Sigmoid colon (tissue), 7 donors: ENCODE data around the gene PHC3. TPM values are rescaled to one million over a fixed set of nuclear protein-coding genes. Genes with fewer than 3 reads are reported as not detected.

Experiments
- DNase-seq: peaks from one replicate; pipeline ENCODE4 v3.0.0-alpha.2; 2019
- H3K27ac ChIP-seq, 4 donors: fragments of 200-600 bp; sonication (generic); one replicate each; pipeline ENCODE4 v1.5.1; 2016 to 2019; ENCODE audit warnings: mild to moderate bottlenecking in 1 of 4
- H3K27me3 ChIP-seq, 3 donors: fragments of 200-600 bp; sonication (generic); one replicate each; pipeline ENCODE4 v1.5.1; 2019; ENCODE audit warnings: mild to moderate bottlenecking in 1 of 3
- H3K36me3 ChIP-seq, 4 donors: fragments of 200-600 bp; sonication (generic); one replicate each; pipeline ENCODE4 v1.5.1; 2016 to 2019
- H3K4me1 ChIP-seq, 4 donors: fragments of 200-600 bp; sonication (generic); one replicate each; pipeline ENCODE4 v1.5.1; 2017 to 2019
- H3K4me3 ChIP-seq, 4 donors: fragments of 200-600 bp; sonication (generic); one replicate each; pipeline ENCODE4 v1.5.1; 2017 to 2019; ENCODE audit warnings: mild to moderate bottlenecking in 2 of 4, moderate library complexity in 1 of 4
- H3K9me3 ChIP-seq, 4 donors: fragments of 200-600 bp in 3 of 4; sonication (generic) in 3 of 4; one replicate each; pipeline versions ENCODE4 v1.5.1 to v1.6.1; 2013 to 2019
- CTCF ChIP-seq, 4 experiments: fragments of 450-650 bp in 3 of 4; fragments of 200-600 bp in 1 of 4; IDR thresholded peaks; one replicate each; pipeline ENCODE4 v1.5.1; 2016 to 2019; ENCODE audit warnings: antibody characterized with exemption in 4 of 4, mild to moderate bottlenecking in 3 of 4, moderate library complexity in 2 of 4
- EP300 ChIP-seq, 4 donors: sonication (generic); formaldehyde crosslinking; IDR thresholded peaks; one replicate each; pipeline ENCODE4 v1.6.1; 2017; ENCODE audit warnings: antibody characterized with exemption in 4 of 4
- POLR2A ChIP-seq, 2 donors: fragments of 450-650 bp; IDR thresholded peaks; one replicate each; pipeline ENCODE4 v1.6.1; 2016; ENCODE audit warnings: antibody characterized with exemption in 2 of 2, mild to moderate bottlenecking in 2 of 2, moderate library complexity in 2 of 2
- POLR2AphosphoS5 ChIP-seq, 4 donors: sonication (generic); formaldehyde crosslinking; IDR thresholded peaks; one replicate each; pipeline ENCODE4 v1.6.1; 2017; ENCODE audit warnings: antibody characterized with exemption in 4 of 4
- WGBS, 2 donors: extraction: QIAGEN DNeasy Blood & Tissue Kit; methylation state at CpG; one replicate each; pipeline ENCODE4 v1.1.7; 2013; 5-methylcytosine and 5-hydroxymethylcytosine counted together
- intact Hi-C: fragments of 100-400 bp; cut with DNase I; formaldehyde crosslinking; loops from one replicate; pipeline ENCODE4 v1.15.1; 2023
- polyA plus RNA-seq, 3 donors: library from polyadenylated mRNA; stranded (reverse); fragments of 200-250 nt; gene quantifications; one replicate each; pipeline ENCODE4 v1.2.3, GENCODE V29; 2013
- total RNA-seq, 4 donors: library from RNA; depleted of rRNA; stranded (reverse); fragments of >200 nt; gene quantifications; one replicate each; pipeline ENCODE4 v1.1.0, GENCODE V29; 2016
- donor health status: healthy with polysubstance abuse.
- donor health status: Bipolar disorder and iron deficiency.
- donor health status: healthy.

Gene PHC3
- total and polyA plus RNA-seq, 7 donors = 3.0 to 85.9 (median 56.4) TPM

GRCh38 chr3:170222647-170223541 is 41.4 kb upstream of the PHC3 start:
- Histone ChIP-seq H3K27me3 (no peaks in the 10 kb centered on the region), H3K4me1 (peaks cover 0 to 31% (median 14%) of the 10 kb centered on the region in 4 donors), H3K4me3 (peak overlapping the region; percentile 83 to 99 (median 90)), H3K27ac (peak overlapping the region; percentile 90 to 94 (median 91)), H3K9me3 (peaks cover 0 to 1% (median 0%) of the 10 kb centered on the region in 4 donors), H3K36me3 (no peaks in the 10 kb centered on the region)
- intact Hi-C loops = loop anchor here (2.0 kb wide), 2 partner anchors 42 to 134 kb away; partner anchors contain the start of genes PHC3 and SKIL
- no peak for TF ChIP-seq EP300 (IDR thresholded peaks at IDR 0.05)
- peak in 1 of 4 experiments; percentile 4 for TF ChIP-seq CTCF (IDR thresholded peaks at IDR 0.05)
- TF ChIP-seq POLR2A (IDR thresholded peaks at IDR 0.05) = no peak
- WGBS, 2 donors = 1% methylated on average over 42 of the region's 42 CpGs
- DNase-seq = peak; percentile 68

GRCh38 chr3:170221924-170222646 is 40.6 kb upstream of the PHC3 start, which contains the start of gene PRKCI:
TSS of gene PRKCI (plus strand) at chr3:170222424. CDS start at chr3:170222670, 246 bp downstream.
- H3K36me3 ChIP-seq = no peaks in the 10 kb centered on the region
- peak within 1 kb of the TSS; percentile 90 to 94 (median 91) for H3K27ac ChIP-seq
- DNase-seq = peak; percentile 97
- WGBS, 2 donors = 0 to 1% methylated on average over 60 of the region's 60 CpGs
- peak within 1 kb of the TSS; percentile 83 to 99 (median 90) for H3K4me3 ChIP-seq
- TF ChIP-seq POLR2A (IDR thresholded peaks at IDR 0.05) = peak; percentile 35 to 38
- TF ChIP-seq EP300 (IDR thresholded peaks at IDR 0.05) = no peak
- no peak for TF ChIP-seq CTCF (IDR thresholded peaks at IDR 0.05)
- peak; percentile 66 to 79 (median 74) for TF ChIP-seq POLR2AphosphoS5 (IDR thresholded peaks at IDR 0.05)
- intact Hi-C loops = loop anchor here (2.0 kb wide), 2 partner anchors 41 to 135 kb away; partner anchors contain the start of genes PHC3 and SKIL
- peaks cover 0 to 1% (median 0%) of the 10 kb centered on the region in 4 donors for H3K9me3 ChIP-seq
- H3K27me3 ChIP-seq = no peaks in the 10 kb centered on the region
- peaks cover 0 to 23% (median 9%) of the 10 kb centered on the region in 4 donors for H3K4me1 ChIP-seq

GRCh38 chr3:170220871-170221270 is 39.3 kb upstream of the PHC3 start:
- H3K9me3 ChIP-seq = peaks cover 0 to 1% (median 0%) of the 10 kb centered on the region in 4 donors
- WGBS, 2 donors = 89 to 93% methylated on average over 4 of the region's 4 CpGs
- peaks cover 0 to 14% (median 6%) of the 10 kb centered on the region in 4 donors for H3K4me1 ChIP-seq
- no peaks in the 10 kb centered on the region for H3K27me3 ChIP-seq
- no peak overlapping the region for H3K27ac ChIP-seq
- intact Hi-C loops = no loop called here
- no peak overlapping the region for H3K4me3 ChIP-seq
- H3K36me3 ChIP-seq = no peaks in the 10 kb centered on the region
- no peak for TF ChIP-seq CTCF (IDR thresholded peaks at IDR 0.05)
- TF ChIP-seq EP300 (IDR thresholded peaks at IDR 0.05) = no peak
- no peak for TF ChIP-seq POLR2AphosphoS5 (IDR thresholded peaks at IDR 0.05)
- no peak for TF ChIP-seq POLR2A (IDR thresholded peaks at IDR 0.05)
- DNase-seq = no peak

- Histone ChIP-seq H3K4me1 (peaks cover 0 to 14% (median 6%) of the 10 kb centered on the region in 4 donors), H3K4me3 (no peak overlapping the region), H3K9me3 (peaks cover 0 to 1% (median 0%) of the 10 kb centered on the region in 4 donors), H3K27me3 (no peaks in the 10 kb centered on the region), H3K27ac (no peak overlapping the region), H3K36me3 (no peaks in the 10 kb centered on the region)
- no peak for TF ChIP-seq CTCF (IDR thresholded peaks at IDR 0.05)
- 95% methylated on average over 1 of the region's 1 CpG for WGBS, 2 donors
- DNase-seq = no peak
- intact Hi-C loops = no loop called here
These were observed 38.3 kb upstream of the PHC3 start for GRCh38 chr3:170219850-170220249.
